Suprapubic skin (tissue), 3 donors: ENCODE results near the gene RGCC.

ENCODE experiments used
- POLR2AphosphoS5 ChIP-seq, 3 donors: sonication (generic); formaldehyde crosslinking; IDR thresholded peaks; one replicate each; pipeline ENCODE4 v1.6.1; 2017; ENCODE audit warnings: antibody characterized with exemption in 3 of 3
- TF ChIP-seq, protein P1 (sequence below), 2 donors: fragments of 200-600 bp in 1 of 2; fragments of 450-650 bp in 1 of 2; sonication (generic) in 1 of 2; IDR thresholded peaks; one replicate each; pipeline ENCODE4 v1.5.1; 2016 to 2019; ENCODE audit warnings: antibody characterized with exemption in 2 of 2, mild to moderate bottlenecking in 1 of 2, moderate library complexity in 1 of 2

- TF ChIP-seq, protein P1, sequence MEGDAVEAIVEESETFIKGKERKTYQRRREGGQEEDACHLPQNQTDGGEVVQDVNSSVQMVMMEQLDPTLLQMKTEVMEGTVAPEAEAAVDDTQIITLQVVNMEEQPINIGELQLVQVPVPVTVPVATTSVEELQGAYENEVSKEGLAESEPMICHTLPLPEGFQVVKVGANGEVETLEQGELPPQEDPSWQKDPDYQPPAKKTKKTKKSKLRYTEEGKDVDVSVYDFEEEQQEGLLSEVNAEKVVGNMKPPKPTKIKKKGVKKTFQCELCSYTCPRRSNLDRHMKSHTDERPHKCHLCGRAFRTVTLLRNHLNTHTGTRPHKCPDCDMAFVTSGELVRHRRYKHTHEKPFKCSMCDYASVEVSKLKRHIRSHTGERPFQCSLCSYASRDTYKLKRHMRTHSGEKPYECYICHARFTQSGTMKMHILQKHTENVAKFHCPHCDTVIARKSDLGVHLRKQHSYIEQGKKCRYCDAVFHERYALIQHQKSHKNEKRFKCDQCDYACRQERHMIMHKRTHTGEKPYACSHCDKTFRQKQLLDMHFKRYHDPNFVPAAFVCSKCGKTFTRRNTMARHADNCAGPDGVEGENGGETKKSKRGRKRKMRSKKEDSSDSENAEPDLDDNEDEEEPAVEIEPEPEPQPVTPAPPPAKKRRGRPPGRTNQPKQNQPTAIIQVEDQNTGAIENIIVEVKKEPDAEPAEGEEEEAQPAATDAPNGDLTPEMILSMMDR (IDR thresholded peaks at IDR 0.05), result no peak
- TF ChIP-seq POLR2AphosphoS5 (IDR thresholded peaks at IDR 0.05), result no peak
These were observed 33.1 kb downstream of the RGCC start for GRCh38 chr13:41490371-41491015.
